Hypothalamus (tissue), 51 donors: Measurements from ENCODE around the gene LRP1.

Source experiments
- DNase-seq, 51 donors: peaks; one replicate each; lab custom pipeline; 2025; lab: John Stamatoyannopoulos, UW

LRP1 gene

DNA sequence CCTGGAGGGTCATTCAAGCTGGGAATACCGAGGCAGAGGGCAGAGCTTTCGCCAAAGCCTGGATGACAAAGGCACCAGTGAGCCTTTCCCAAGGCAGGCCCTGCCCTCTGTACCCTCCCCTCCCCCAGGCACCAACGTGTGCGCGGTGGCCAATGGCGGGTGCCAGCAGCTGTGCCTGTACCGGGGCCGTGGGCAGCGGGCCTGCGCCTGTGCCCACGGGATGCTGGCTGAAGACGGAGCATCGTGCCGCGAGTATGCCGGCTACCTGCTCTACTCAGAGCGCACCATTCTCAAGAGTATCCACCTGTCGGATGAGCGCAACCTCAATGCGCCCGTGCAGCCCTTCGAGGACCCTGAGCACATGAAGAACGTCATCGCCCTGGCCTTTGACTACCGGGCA is 57.1 kb downstream of the LRP1 start:
- DNase-seq, result no peak

- peak in 1 of 51 donors; percentile 9 for DNase-seq
Measured at GRCh38 chr12:57185906-57186508, 57.7 kb downstream of the LRP1 start.

DNA sequence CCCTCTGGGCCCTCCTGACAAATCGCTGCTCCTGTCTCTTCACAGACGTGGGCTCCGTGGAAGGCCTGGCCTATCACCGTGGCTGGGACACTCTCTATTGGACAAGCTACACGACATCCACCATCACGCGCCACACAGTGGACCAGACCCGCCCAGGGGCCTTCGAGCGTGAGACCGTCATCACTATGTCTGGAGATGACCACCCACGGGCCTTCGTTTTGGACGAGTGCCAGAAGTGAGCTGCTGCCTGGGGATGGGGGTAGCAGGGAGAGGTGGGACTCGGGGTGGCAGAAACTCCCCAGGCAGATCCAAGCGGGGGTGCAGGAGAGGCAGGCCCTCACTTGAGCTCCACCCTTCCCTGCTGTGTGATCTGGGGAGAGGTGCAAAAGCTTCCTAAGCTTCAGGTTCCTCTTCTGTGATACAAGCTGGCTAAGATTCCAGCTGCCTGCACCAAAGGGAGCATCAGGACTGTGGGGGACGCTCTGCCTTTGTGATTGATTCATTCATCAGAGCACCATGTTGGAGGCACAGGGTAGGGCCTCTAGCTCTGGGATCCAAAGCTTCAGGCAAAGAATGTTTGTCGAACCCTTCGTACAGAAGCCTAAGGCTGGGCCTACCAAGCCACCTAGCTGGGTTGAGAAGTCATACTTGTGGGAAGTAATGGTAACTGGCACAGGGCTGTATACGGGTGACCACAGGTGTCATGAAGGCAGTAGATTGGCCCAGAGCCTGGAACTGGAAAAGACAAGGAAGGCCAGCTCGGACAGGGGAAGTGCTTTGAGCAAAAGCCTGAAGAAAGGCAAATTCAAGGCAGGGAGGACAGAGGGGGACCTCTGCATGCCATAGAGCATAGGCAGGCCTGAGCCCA is 59.2 kb downstream of the LRP1 start:
- peak in 1 of 51 donors; percentile 49 for DNase-seq

DNA sequence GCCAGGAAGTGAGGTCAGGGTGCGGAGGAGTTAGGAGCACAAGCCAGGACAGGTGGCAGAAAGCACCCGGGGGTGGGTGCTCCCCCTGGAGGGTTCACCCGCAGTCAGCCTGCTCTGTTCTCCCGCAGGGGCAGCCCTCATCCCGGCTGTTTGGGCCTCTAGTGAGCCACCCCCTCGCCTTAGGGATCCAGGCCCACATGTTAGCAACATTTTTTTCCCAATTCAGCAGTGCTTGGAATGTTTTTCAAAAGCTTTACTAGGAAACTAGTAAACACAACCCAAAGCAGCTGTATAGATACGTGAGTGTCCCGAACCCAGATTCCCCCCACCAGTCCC is 59.8 kb downstream of the LRP1 start:
- no peak for DNase-seq

DNA sequence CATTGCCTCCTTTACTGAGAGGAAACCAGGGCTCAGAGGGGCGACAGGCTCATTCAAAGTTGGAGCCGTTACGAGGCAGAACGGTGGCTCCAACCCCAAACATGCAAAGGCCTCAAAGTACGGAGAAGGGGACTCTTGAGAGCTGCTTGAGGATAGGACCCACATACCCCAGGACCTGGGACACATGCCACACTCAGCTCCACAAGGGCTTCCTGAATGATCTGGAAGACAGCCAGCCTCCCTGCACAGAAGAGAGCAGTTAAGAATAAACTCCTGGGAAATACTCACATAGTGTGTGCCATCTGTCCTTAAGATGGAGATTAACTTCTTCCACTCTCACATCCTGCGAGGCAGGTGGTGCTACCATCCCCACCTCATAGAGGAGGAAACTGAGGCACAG is 61.8 kb downstream of the LRP1 start:
- DNase-seq, result peak in 11 of 51 donors; percentile 8 to 41 (median 21)

DNA sequence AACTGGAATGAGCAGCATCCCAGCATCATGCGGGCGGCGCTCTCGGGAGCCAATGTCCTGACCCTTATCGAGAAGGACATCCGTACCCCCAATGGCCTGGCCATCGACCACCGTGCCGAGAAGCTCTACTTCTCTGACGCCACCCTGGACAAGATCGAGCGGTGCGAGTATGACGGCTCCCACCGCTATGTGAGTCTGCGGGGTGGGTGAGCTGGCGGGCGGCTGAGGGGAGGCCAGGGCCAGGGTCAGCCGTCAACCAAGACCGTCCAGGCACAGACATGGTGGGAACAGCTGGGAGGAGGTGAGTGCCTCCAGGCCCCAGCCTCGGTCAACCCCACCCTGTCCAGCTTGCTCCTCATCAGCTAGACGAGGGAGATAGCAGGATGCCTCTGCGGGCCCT is 62.5 kb downstream of the LRP1 start:
- DNase-seq, result no peak

GRCh38 chr12:57191410-57191809 is 63.1 kb downstream of the LRP1 start:
- DNase-seq, result peak in 1 of 51 donors; percentile 15

GRCh38 chr12:57192920-57193319 is 64.6 kb downstream of the LRP1 start:
- DNase-seq, result no peak

GRCh38 chr12:57193706-57194245 is 65.5 kb downstream of the LRP1 start:
- no peak for DNase-seq

- no peak for DNase-seq
Measured at GRCh38 chr12:57194253-57194652, 66.0 kb downstream of the LRP1 start.

DNA sequence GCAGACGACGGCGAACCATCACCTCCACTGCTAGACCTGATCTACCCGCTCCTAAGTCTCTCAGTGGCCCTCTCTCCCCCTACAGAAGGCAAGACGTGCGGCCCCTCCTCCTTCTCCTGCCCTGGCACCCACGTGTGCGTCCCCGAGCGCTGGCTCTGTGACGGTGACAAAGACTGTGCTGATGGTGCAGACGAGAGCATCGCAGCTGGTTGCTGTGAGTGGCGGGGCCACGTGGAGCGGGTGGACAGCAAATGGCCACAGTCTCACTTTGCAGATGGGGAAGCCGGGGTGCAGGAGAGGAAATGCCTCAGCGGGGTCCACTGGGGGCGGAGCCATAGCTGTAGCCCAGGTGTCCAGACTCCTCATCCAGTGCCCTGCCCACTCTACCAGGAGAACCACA is 66.9 kb downstream of the LRP1 start:
- peak in 4 of 51 donors; percentile 10 to 30 (median 18) for DNase-seq

- peak in 1 of 51 donors; percentile 20 for DNase-seq
Measured at GRCh38 chr12:57195611-57196371, 67.5 kb downstream of the LRP1 start.

GRCh38 chr12:57196439-57196838 is 68.2 kb downstream of the LRP1 start:
- peak in 1 of 51 donors; percentile 20 for DNase-seq

DNA sequence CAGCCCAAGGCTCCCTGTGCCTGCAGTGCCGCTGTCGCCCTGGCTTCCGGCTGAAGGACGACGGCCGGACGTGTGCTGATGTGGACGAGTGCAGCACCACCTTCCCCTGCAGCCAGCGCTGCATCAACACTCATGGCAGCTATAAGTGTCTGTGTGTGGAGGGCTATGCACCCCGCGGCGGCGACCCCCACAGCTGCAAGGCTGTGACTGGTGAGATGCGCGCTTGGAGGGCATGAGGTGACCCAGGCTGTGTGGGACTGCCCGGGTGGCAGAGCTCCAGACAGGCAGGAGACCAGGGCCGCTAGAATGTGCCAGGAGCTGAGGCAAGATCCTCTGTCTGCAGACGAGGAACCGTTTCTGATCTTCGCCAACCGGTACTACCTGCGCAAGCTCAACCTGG is 68.7 kb downstream of the LRP1 start:
- no peak for DNase-seq

GRCh38 chr12:57198329-57198728 is 70.0 kb downstream of the LRP1 start:
- DNase-seq, result no peak

DNA sequence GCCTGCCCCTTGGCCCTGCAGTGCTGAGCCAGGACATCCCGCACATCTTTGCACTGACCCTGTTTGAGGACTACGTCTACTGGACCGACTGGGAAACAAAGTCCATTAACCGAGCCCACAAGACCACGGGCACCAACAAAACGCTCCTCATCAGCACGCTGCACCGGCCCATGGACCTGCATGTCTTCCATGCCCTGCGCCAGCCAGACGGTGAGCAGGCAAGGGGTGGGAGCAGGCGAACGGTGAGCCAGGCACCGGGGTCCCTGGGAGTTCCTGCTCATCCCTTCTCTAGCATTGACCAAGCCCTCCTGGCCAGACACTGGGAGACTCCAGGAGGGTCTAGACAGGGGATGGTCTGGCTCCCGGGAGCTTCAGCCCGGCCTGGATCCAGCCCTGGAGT is 70.9 kb downstream of the LRP1 start:
- no peak for DNase-seq

DNA sequence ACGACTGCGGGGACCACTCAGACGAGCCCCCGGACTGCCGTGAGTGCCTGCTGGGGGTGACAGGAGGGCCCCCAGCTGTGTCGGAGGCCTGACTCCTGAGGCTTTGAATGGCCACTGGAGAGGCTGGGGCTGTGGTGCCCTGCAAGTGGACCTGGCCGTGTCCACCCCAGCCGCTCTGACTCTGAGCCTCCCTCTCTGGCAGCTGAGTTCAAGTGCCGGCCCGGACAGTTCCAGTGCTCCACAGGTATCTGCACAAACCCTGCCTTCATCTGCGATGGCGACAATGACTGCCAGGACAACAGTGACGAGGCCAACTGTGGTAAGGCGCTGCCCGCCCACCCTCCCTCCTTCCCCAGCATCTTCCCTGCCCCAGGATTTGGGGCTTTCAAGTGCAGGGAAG is 72.2 kb downstream of the LRP1 start:
- DNase-seq, result no peak

DNA sequence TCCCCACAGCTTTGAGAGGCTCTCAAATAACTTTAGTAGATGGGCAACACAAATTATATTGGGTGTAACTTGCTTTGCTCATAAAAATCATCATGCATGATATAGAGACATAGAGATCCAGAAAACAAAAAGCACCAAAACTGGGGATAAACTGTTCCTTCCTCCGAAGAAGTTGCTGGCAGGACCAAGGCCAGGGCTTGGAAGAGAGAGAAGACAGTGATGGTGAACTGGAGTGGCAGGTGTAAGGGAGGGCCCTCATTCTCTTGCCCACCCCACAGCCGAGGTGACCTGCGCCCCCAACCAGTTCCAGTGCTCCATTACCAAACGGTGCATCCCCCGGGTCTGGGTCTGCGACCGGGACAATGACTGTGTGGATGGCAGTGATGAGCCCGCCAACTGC is 72.9 kb downstream of the LRP1 start:
- no peak for DNase-seq

DNA sequence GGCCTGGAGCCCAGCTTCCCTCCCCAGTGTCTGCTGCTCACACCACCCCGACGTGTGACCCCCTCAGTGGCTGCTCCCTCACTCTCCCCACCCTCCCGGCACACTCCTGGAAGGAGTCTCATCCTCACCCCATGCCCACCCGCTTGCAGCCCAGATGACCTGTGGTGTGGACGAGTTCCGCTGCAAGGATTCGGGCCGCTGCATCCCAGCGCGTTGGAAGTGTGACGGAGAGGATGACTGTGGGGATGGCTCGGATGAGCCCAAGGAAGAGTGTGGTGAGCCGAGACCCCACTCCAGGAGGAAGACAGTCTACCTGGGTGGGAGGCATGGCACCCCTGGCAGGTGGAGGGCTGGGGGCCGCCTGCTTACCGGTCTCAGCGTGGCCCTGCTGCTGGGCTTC is 73.3 kb downstream of the LRP1 start:
- peak in 3 of 51 donors; percentile 8 to 49 (median 19) for DNase-seq

DNA sequence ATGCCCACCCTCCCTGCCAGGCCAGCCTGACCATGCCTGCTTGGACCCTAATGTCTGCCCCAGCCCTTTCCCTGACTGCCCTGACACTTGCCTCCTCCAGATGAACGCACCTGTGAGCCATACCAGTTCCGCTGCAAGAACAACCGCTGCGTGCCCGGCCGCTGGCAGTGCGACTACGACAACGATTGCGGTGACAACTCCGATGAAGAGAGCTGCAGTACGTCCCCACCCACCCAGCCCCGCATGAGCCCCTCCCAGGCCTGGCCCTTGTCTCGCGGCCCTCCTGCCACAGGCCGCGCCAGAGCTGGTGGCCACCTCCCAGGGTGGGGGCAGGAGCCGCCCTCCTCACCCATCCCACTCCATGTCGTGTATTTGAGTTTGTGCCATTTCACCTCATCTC is 74.0 kb downstream of the LRP1 start:
- DNase-seq, result no peak

DNA sequence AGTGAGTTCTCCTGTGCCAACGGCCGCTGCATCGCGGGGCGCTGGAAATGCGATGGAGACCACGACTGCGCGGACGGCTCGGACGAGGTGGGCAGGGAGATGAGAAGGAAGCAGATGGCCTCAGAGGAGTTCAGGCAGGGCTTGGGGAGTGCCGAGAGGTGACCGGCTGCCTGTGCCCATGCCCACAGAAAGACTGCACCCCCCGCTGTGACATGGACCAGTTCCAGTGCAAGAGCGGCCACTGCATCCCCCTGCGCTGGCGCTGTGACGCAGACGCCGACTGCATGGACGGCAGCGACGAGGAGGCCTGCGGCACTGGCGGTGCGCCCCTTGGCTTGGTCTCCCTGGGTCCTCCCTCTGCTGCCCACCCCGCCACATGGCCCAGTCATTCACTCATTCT is 74.9 kb downstream of the LRP1 start:
- no peak for DNase-seq
